Measurements from ENCODE around the gene MARVELD1. TPM values are rescaled to one million over a fixed set of nuclear protein-coding genes. Genes with fewer than 3 reads are reported as not detected.
A peak's percentile ranks its signal among the peaks of the same experiment; 100 is the strongest.

The MARVELD1 gene
- total RNA-seq, 1 experiment from 2014 or later: 17.6 TPM

DNA sequence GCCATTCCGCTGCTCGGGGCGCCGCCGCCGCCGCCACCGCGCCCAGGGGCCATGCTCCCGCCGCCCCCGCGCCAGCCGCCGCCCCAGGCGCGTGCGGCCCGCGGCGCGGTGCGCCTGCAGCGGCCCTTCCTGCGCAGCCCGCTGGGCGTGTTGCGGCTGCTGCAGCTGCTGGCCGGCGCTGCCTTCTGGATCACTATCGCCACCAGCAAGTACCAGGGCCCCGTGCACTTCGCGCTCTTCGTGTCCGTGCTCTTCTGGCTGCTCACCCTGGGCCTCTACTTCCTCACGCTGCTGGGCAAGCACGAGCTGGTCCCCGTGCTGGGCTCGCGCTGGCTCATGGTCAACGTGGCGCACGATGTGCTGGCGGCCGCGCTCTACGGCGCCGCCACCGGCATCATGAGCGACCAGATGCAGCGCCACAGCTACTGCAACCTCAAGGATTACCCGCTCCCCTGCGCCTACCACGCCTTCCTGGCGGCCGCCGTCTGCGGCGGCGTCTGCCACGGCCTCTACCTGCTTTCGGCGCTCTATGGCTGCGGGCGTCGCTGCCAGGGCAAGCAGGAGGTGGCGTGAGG, 383 bp downstream of the MARVELD1 start:
- H3K4me1 ChIP-seq (ENCODE audit: insufficient read depth, low read length): peaks cover 45% of the 10 kb centered on the region
- H3K27ac ChIP-seq (ENCODE audit: low read length): peak overlapping the region; percentile 57
- TF ChIP-seq, protein P1, sequence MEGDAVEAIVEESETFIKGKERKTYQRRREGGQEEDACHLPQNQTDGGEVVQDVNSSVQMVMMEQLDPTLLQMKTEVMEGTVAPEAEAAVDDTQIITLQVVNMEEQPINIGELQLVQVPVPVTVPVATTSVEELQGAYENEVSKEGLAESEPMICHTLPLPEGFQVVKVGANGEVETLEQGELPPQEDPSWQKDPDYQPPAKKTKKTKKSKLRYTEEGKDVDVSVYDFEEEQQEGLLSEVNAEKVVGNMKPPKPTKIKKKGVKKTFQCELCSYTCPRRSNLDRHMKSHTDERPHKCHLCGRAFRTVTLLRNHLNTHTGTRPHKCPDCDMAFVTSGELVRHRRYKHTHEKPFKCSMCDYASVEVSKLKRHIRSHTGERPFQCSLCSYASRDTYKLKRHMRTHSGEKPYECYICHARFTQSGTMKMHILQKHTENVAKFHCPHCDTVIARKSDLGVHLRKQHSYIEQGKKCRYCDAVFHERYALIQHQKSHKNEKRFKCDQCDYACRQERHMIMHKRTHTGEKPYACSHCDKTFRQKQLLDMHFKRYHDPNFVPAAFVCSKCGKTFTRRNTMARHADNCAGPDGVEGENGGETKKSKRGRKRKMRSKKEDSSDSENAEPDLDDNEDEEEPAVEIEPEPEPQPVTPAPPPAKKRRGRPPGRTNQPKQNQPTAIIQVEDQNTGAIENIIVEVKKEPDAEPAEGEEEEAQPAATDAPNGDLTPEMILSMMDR (conservative IDR thresholded peaks at IDR 0.05; ENCODE audit: low read depth, low read length): peak; percentile 32; the same call in 1 of the 2 replicates
- TF ChIP-seq EZH2phosphoT487 (IDR thresholded peaks at IDR 0.05; ENCODE audit: borderline replicate concordance, low read length) (peak; percentile 96), EZH2 (IDR thresholded peaks at IDR 0.05; ENCODE audit: low read length, unreplicated experiment) (no peak)
- H2AFZ ChIP-seq (ENCODE audit: low read length): peak overlapping the region; percentile 40
- no peaks in the 10 kb centered on the region for H3K9me3 ChIP-seq (ENCODE audit: low read length)
- ChIA-PET POLR2A (ENCODE audit: unreplicated experiment) (interaction anchor here (0.6 to 1.0 kb wide), 2 partner anchors 23 to 65 kb away, joined by 3 read pairs; partner anchors contain the start of gene ZFYVE27), CTCF (interaction anchor here (0.5 to 1.9 kb wide), 3 partner anchors 27 to 76 kb away, joined by 4 to 9 read pairs (median 5); partner anchors contain the start of gene AVPI1)
- H3K79me2 ChIP-seq (ENCODE audit: low read length): peaks cover 42% of the 10 kb centered on the region
- H3K9ac ChIP-seq (ENCODE audit: low read length): peak overlapping the region; percentile 79
- H3K4me3 ChIP-seq (ENCODE audit: low read length): peak overlapping the region; percentile 83
- H3K9me2 ChIP-seq (replicated peaks; ENCODE audit: low read length): no peaks in the 10 kb centered on the region
- BruUV-seq (replicated peaks): no TSS peak
- intact Hi-C loops (cut with micrococcal nuclease): no loop called here
- H4K20me1 ChIP-seq (ENCODE audit: low read length): no peaks in the 10 kb centered on the region
- H3K4me2 ChIP-seq (ENCODE audit: low read length): peak overlapping the region; percentile 86
- peaks cover 7% of the 10 kb centered on the region; the same call in 1 of the 2 replicates for H3K36me3 ChIP-seq (ENCODE audit: low read depth, low read length)
- no peaks in the 10 kb centered on the region for H3F3A ChIP-seq (ENCODE audit: low read length, unreplicated experiment)
- ATAC-seq: peak; percentile 52
- DNase-seq: peak; percentile 52
- no peaks in the 10 kb centered on the region for H3K27me3 ChIP-seq (ENCODE audit: low read length)

DNA sequence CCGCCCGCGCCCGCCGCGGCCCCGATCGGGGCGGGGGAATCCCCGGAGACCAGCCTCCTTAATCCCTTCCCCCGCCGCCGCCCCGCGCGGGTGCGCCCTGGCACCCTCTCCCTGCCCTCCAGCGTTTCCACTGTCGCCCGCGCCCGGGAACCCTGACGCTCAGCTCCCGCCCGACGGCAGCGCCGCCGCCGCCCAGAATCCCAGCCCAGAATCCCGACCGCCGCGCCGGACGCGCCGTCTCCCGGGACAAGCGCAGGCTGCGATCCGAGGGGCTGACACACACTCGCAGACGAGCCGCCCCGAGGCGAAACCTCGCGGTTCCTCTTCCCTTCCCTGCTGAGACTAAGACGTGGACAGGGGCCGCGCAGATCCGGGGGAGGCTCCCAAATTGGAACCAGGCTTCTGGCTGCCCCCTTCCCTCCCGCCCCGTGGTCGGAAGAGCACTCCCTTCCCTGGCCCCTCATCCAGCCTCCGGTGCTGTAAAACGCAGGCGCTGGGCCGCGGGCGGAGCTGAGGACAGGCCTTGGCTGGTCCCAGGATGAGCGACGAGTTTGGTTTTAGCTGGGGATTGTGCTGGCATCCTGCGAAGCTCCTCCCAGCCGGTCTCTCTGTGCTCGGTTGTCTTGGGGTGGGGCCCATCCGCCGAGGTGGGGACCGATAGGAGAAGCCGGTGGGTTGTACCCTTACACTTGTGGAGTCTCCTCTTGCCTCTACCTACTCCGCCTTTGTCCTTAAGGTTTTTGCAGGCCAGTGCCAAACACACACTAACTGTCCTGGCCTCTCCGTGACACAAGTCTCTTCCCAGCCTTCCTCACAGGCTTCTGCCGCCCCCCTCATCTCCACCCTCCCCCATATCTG, 1.1 kb downstream of the MARVELD1 start:
- Histone ChIP-seq H3K79me2 (ENCODE audit: low read length) (peaks cover 46% of the 10 kb centered on the region), H2AFZ (ENCODE audit: low read length) (peak overlapping the region; percentile 40; the same call in 1 of the 2 replicates), H3F3A (ENCODE audit: low read length, unreplicated experiment) (no peaks in the 10 kb centered on the region), H3K9me3 (ENCODE audit: low read length) (no peaks in the 10 kb centered on the region), H4K20me1 (ENCODE audit: low read length) (no peaks in the 10 kb centered on the region), H3K4me3 (ENCODE audit: low read length) (peak overlapping the region; percentile 83), H3K9ac (ENCODE audit: low read length) (peak overlapping the region; percentile 79), H3K9me2 (replicated peaks; ENCODE audit: low read length) (no peaks in the 10 kb centered on the region), H3K27me3 (ENCODE audit: low read length) (no peaks in the 10 kb centered on the region), H3K36me3 (ENCODE audit: low read depth, low read length) (peaks cover 7% of the 10 kb centered on the region; the same call in 1 of the 2 replicates), H3K4me1 (ENCODE audit: insufficient read depth, low read length) (peaks cover 52% of the 10 kb centered on the region), H3K27ac (ENCODE audit: low read length) (peak overlapping the region; percentile 57), H3K4me2 (ENCODE audit: low read length) (peak overlapping the region; percentile 86)
- CTCF ChIA-PET: interaction anchor here (0.5 to 1.9 kb wide), 2 partner anchors 27 to 38 kb away, joined by 4 to 9 read pairs; partner anchors contain the start of gene AVPI1
- intact Hi-C loops (cut with micrococcal nuclease): no loop called here
- TF ChIP-seq, protein P1 (conservative IDR thresholded peaks at IDR 0.05; ENCODE audit: low read depth, low read length): no peak
- TF ChIP-seq EZH2 (IDR thresholded peaks at IDR 0.05; ENCODE audit: low read length, unreplicated experiment) (no peak), EZH2phosphoT487 (IDR thresholded peaks at IDR 0.05; ENCODE audit: borderline replicate concordance, low read length) (no peak; the same call in none of the 2 replicates)
- ATAC-seq (peak; percentile 48), DNase-seq (peak; percentile 53)
- POLR2A ChIA-PET (ENCODE audit: unreplicated experiment): interaction anchor here (0.9 kb wide), 1 partner anchor 74 kb away, joined by 4 read pairs; the partner anchor contains the start of gene PI4K2A
- BruUV-seq (replicated peaks): no TSS peak

Data from PC-3 (cell line).